B cell (primary cell): Measurements from ENCODE around the gene PSRC1. TPM values are rescaled to one million over a fixed set of nuclear protein-coding genes. Genes with fewer than 3 reads are reported as not detected.

Source experiments
- ATAC-seq: fragments of 200-7000 bp; cut with Tn5 transposase; one replicate; pipeline ENCODE4 v1.10.0; 2021; ENCODE audit warnings: low read depth, mild to moderate bottlenecking, moderate number of reproducible peaks, moderate library complexity
- CTCF ChIA-PET: fragments of 350-600 bp; sonication (Branson Sonifier 250); formaldehyde crosslinking; loops from one replicate; lab custom pipeline; 2021; ENCODE audit warnings: antibody characterized with exemption, inconsistent platforms; lab: Charles Lee
- POLR2A ChIA-PET: fragments of 350-600 bp; sonication (Branson Sonifier 250); formaldehyde crosslinking; loops from one replicate; lab custom pipeline; 2021; ENCODE audit warnings: antibody characterized with exemption; lab: Charles Lee
- DNase-seq: peaks from one replicate; pipeline ENCODE4 v3.0.0; 2013
- H2AFZ ChIP-seq: 2 replicates; pipeline ENCODE4 v1.6.1; 2012; ENCODE audit warnings: mild to moderate bottlenecking, low read depth, low read length; ENCODE audit not compliant: insufficient read depth, poor library complexity, severe bottlenecking
- H3K27ac ChIP-seq, 2 donors: 1 replicate in 1 of 2; 2 replicates in 1 of 2; pipeline ENCODE4 v1.5.1; 2012 to 2013; ENCODE audit warnings: low read length in 2 of 2, mild to moderate bottlenecking in 2 of 2, moderate library complexity in 1 of 2
- H3K27me3 ChIP-seq, 4 experiments: fragments of 200-600 bp in 1 of 4; sonication (generic) in 1 of 4; replicated peaks in 1 of 4; 1 replicate in 2 of 4; 2 replicates in 2 of 4; pipeline versions ENCODE4 v1.6.1 to v1.7.0; 2013 to 2016; ENCODE audit warnings: low read length in 3 of 4, mild to moderate bottlenecking in 2 of 4, mixed read lengths in 1 of 4, moderate library complexity in 1 of 4; ENCODE audit not compliant: insufficient read depth in 4 of 4, control insufficient read depth in 3 of 4; ENCODE audit errors: control extremely low read depth in 1 of 4
- H3K36me3 ChIP-seq, 2 experiments: replicated peaks in 1 of 2; 1 replicate in 1 of 2; 2 replicates in 1 of 2; pipeline versions ENCODE4 v1.6.1 to v1.7.1; 2013; ENCODE audit warnings: low read length in 1 of 2; ENCODE audit not compliant: insufficient read depth in 2 of 2, control insufficient read depth in 1 of 2; ENCODE audit errors: control extremely low read depth in 1 of 2, extremely low read depth in 1 of 2
- H3K4me1 ChIP-seq, 2 donors: fragments of 200-600 bp in 1 of 2; sonication (generic) in 1 of 2; 1 replicate in 1 of 2; 2 replicates in 1 of 2; pipeline versions ENCODE4 v1.5.1 to v1.6.1; 2013 to 2017; ENCODE audit warnings: low read length in 2 of 2; ENCODE audit not compliant: control insufficient read depth in 2 of 2, insufficient read depth in 2 of 2
- H3K4me2 ChIP-seq: replicated peaks from 2 replicates; pipeline ENCODE3; 2012; ENCODE audit warnings: mild to moderate bottlenecking, low read depth, low read length; ENCODE audit not compliant: poor library complexity, severe bottlenecking
- H3K4me3 ChIP-seq, 5 experiments: fragments of 200-600 bp in 1 of 5; sonication (generic) in 1 of 5; 1 replicate in 3 of 5; 2 replicates in 2 of 5; pipeline versions ENCODE4 v1.5.1 to v1.7.0; 2011 to 2016; ENCODE audit warnings: low read length in 4 of 5, mild to moderate bottlenecking in 4 of 5, low read depth in 2 of 5, control low read depth in 1 of 5, moderate library complexity in 1 of 5; ENCODE audit not compliant: insufficient read depth in 1 of 5; ENCODE audit errors: control extremely low read depth in 1 of 5, extremely low read depth in 1 of 5
- H3K79me2 ChIP-seq: fragments of 200-600 bp; sonication (generic); one replicate; pipeline ENCODE4 v1.6.0; 2016; ENCODE audit warnings: low read length; ENCODE audit not compliant: control insufficient read depth, insufficient read depth
- H3K9ac ChIP-seq: fragments of 200-600 bp; sonication (generic); 2 replicates; pipeline ENCODE4 v1.6.1; 2017; ENCODE audit warnings: mild to moderate bottlenecking, low read length, moderate library complexity
- H3K9me3 ChIP-seq, 3 donors: one replicate each; pipeline versions ENCODE4 v1.6.1 to v1.7.1; 2013; ENCODE audit warnings: low read length in 2 of 3; ENCODE audit not compliant: control insufficient read depth in 2 of 3, insufficient read depth in 1 of 3; ENCODE audit errors: control extremely low read depth in 1 of 3
- H4K20me1 ChIP-seq: 2 replicates; pipeline ENCODE4 v1.6.0; 2012; ENCODE audit warnings: mild to moderate bottlenecking, low read length; ENCODE audit not compliant: insufficient read depth, control insufficient read depth, poor library complexity, severe bottlenecking
- H3K27ac Mint-ChIP-seq: one replicate; pipeline ENCODE4 v1.8.0; 2021; ENCODE audit warnings: mixed read lengths
- H3K27me3 Mint-ChIP-seq: one replicate; pipeline ENCODE4 v1.8.0; 2021; ENCODE audit warnings: mixed read lengths
- H3K4me1 Mint-ChIP-seq: one replicate; pipeline ENCODE4 v1.8.0; 2021; ENCODE audit warnings: mixed read lengths
- H3K4me3 Mint-ChIP-seq: one replicate; pipeline ENCODE4 v1.8.0; 2021; ENCODE audit warnings: mixed read lengths
- H3K9me3 Mint-ChIP-seq: one replicate; pipeline ENCODE4 v1.8.0; 2022; ENCODE audit warnings: mixed read lengths; ENCODE audit not compliant: insufficient read depth
- EZH2 ChIP-seq: IDR thresholded peaks from 2 replicates; pipeline ENCODE4 v1.6.1; 2012; ENCODE audit warnings: borderline replicate concordance, low read depth, mild to moderate bottlenecking, moderate library complexity, low read length; ENCODE audit not compliant: insufficient read depth, poor library complexity, severe bottlenecking
- WGBS: methylation state at CpG from one replicate; pipeline ENCODE4 v1.1.5; 2013; ENCODE audit warnings: missing lambda C conversion rate; ENCODE audit not compliant: insufficient coverage; 5-methylcytosine and 5-hydroxymethylcytosine counted together
- intact Hi-C: fragments of 100-400 bp; cut with micrococcal nuclease; formaldehyde crosslinking; loops from one replicate; pipeline ENCODE4 v1.10.0; 2022
- polyA plus RNA-seq: library from polyadenylated mRNA; depleted of rRNA; stranded (reverse); fragments of >200 nt; gene quantifications from 2 replicates; pipeline ENCODE4 v1.2.3, GENCODE V29; 2012
- total RNA-seq, 2 donors: library from RNA; stranded (reverse); fragments of 120-200 nt in 1 of 2; gene quantifications; 1 replicate in 1 of 2; 2 replicates in 1 of 2; pipeline versions ENCODE4 v1.2.3 to v1.2.4, GENCODE V29; 2013 to 2022
- TF ChIP-seq, protein P1 (sequence below): fragments of 200-600 bp; IDR thresholded peaks from one replicate; pipeline ENCODE4 v1.8.0; 2022; ENCODE audit warnings: antibody characterized with exemption, mild to moderate bottlenecking

PSRC1 gene
- total and polyA plus RNA-seq, 2 donors (not counting 1 experiment from before 2014, with no cell fraction given) = 0.25 TPM; not detected in 1

DNA sequence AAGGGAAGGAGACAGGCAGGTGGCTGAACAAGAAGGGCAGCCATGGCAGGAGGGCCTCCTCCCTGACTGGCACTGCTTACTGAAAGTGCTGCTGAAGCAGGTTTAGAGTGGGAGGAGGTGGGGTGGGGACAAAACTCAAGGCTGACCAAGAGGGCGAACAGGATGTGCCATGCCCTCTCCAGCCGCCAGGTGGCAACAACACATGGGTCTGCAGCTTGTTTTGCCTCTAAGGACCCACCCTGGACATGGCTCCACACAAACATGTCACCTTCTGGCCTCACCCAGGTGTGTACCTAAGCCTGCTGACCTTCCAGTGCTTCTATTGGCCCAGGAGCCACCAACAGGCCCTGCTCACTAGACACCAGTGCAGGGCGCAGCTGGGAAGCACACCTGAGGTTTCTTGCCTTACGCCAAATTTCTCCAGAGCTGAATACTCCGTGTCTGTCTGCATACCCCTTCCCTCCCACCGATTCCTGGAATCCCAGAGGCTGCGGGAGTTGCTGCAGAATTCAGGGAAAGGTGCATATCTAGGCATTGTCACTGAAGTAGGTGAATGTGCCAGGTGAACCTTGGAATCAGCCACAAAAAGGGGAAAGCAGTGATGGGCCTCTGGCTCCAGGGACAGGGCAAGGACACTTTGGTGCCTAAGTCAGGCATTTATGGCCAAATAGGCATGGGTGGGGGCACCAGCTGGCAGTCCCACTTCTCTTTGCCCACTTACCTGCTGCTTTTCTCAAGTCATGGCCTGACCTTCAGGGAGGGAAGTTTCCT, 5.3 kb downstream of the PSRC1 start:
- Mint-ChIP-seq H3K4me3 (no peak overlapping the region), H3K9me3 (no peaks in the 10 kb centered on the region), H3K4me1 (peaks cover 6% of the 10 kb centered on the region), H3K27me3 (no peaks in the 10 kb centered on the region), H3K27ac (no peak overlapping the region)
- Histone ChIP-seq H3K9ac (no peak overlapping the region), H4K20me1 (no peaks in the 10 kb centered on the region), H3K4me3 (no peak overlapping the region), H3K27me3 (peaks cover 0 to 4% (median 0%) of the 10 kb centered on the region in 4 experiments), H3K4me2 (no peak overlapping the region), H3K27ac (no peak overlapping the region), H3K9me3 (no peaks in the 10 kb centered on the region), H3K36me3 (no peaks in the 10 kb centered on the region), H3K79me2 (no peaks in the 10 kb centered on the region), H3K4me1 (peaks cover 2 to 11% of the 10 kb centered on the region in 2 donors), H2AFZ (no peak overlapping the region)
- intact Hi-C loops = loop anchor here (1.0 kb wide), 1 partner anchor 122 kb away; no protein-coding TSS in a partner anchor
- DNase-seq (peak; percentile 75), ATAC-seq (peak; percentile 92)
- POLR2A ChIA-PET = interaction anchor here (0.7 to 1.2 kb wide), 2 partner anchors 121 to 122 kb away, joined by 3 to 5 read pairs; no protein-coding TSS in a partner anchor
- 65% methylated on average over 6 of the region's 7 CpGs for WGBS
- TF ChIP-seq, protein P1, sequence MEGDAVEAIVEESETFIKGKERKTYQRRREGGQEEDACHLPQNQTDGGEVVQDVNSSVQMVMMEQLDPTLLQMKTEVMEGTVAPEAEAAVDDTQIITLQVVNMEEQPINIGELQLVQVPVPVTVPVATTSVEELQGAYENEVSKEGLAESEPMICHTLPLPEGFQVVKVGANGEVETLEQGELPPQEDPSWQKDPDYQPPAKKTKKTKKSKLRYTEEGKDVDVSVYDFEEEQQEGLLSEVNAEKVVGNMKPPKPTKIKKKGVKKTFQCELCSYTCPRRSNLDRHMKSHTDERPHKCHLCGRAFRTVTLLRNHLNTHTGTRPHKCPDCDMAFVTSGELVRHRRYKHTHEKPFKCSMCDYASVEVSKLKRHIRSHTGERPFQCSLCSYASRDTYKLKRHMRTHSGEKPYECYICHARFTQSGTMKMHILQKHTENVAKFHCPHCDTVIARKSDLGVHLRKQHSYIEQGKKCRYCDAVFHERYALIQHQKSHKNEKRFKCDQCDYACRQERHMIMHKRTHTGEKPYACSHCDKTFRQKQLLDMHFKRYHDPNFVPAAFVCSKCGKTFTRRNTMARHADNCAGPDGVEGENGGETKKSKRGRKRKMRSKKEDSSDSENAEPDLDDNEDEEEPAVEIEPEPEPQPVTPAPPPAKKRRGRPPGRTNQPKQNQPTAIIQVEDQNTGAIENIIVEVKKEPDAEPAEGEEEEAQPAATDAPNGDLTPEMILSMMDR = peak; percentile 87
- TF ChIP-seq EZH2 = no peak
- CTCF ChIA-PET = interaction anchor here (0.6 to 8.8 kb wide), 25 partner anchors 8 to 255 kb away, joined by 3 to 387 read pairs (median 5); partner anchors contain the start of genes ATXN7L2, MYBPHL and SORT1
